ENCODE data around the gene PLCB4.

Gene PLCB4

DNA sequence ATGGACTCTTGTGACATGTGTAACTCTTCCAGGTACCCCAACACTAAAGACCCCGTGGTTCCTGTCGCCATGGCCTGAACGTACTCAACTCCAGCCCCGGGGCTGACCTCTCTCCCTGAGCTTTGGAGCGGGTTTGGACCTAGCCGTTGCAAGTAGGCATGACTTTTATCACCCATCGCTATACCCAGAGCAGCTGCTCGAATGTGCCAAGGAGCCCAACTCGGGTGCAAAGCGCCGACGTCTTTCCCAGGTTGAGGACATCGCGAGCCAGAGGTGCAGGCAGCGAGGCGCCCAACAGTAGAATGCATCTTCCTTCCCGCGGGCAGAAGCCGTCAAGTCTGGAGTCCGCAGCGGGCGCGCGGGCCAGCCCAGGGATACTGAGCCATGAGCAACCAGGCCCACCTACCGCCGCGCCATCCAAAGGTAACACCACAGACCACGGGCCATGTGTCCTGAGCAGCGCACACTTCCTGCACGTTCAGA, 439.9 kb downstream of the PLCB4 start:
- no peak for DNase-seq

DNA sequence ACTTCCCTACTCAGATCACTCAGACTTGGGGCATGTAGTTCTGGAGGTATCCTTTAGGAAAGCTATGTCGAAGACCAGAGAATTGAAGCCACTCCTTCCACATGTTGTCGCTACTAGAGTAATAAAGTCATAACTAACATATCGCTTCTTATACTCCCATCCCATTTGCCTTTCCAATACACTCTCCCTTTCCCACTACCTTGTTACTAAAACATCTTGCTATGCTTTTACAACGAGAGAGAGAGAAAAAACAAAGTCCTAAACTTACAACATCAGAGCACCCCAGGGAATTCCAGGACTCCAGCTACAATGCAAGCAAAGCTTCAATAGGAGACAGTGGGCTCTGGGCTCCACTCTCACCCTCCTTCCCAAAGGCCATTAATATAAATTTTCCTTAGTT, 440.4 kb downstream of the PLCB4 start:
- DNase-seq, result no peak

DNA sequence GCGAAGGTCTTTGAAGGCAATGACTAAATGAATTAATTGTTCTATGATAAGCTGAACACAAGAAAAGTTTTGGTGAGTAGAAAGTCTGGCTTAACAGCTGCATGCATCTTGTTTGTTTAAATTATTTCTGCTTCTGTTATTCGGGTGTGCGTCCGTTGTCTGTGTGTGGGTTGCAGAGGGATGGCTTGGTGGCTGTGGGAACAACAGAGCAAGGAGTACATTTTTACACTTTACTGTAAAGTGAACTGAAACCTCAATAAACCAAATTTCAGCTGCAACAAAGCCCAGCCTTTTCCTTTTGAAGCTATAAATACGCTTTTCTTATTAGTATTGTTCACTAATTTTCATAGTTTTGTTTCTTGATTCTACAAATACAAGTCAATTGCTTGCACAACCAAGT, 442.0 kb downstream of the PLCB4 start:
- no peak for DNase-seq

DNA sequence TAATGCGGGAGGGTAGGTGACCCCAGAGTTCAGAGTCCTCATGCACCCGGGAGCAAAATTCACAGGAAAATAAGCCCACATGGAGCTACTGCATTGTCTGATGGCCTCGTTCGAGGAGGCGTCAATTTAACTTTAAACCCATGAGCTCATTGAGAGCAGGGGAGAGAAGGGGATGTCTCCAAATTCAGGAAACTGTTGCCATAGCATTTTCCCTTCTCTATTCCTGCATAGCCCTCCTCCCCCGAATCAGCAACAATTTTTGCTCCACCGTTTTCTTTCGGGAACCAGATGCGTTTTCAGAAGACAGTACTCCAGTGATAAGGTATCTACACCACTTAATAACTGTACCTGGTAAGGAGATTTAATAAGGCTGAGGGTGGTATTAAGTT, 445.2 kb downstream of the PLCB4 start:
- no peak for DNase-seq

DNA sequence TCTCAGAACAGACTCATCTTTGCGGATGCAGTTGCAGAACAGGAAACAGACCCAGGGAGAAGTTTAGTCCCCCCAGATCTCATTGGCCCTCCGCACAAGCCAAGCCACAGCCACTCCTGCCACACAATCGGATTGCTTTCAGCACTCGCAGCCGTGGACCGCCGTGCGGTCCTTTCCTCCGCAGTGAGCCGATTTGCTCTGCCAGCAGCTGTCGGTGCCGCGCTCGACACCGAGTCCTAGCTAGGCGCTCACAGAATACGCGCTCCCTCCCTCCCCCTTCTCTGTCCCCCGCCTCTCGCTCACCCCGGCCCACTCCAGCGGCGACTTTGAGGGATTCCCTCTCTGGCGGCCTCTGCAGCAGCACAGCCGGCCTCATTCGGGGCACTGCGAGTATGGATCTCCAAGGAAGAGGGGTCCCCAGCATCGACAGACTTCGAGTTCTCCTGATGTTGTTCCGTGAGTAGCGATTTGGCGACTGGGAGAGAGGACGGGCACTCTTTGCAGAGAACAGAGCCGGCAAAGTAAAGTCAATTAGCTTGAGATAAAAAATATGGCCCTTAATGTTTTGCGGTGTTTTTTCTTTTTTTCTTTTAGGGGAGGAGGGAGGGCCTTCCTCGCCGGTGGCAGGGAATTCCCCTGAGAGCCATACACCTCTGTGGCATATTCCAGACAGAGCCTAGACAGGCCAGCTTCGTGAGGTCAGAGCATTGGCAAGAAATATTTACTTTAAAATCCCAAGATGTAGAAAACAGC, 445.8 kb downstream of the PLCB4 start, which contains the start of gene LAMP5:
TSS of gene LAMP5 (plus strand) at position 130 of the 753 bp plus-strand sequence. CDS start at position 393, 263 bp downstream.
- DNase-seq, result no peak

DNA sequence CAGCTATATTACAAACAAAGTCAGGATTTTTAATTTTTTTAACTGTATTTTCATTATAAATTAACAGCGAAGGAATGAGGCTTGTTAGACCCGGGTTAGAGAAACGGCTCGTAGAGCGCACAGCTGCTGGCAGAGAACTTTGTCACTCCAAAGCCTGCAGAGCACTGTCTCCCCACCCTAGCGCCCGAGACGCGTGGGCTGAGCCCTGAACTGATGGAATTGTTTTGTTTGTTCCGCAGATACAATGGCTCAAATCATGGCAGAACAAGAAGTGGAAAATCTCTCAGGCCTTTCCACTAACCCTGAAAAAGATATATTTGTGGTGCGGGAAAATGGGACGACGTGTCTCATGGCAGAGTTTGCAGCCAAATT, 446.3 kb downstream of the PLCB4 start:
- DNase-seq, result no peak

DNA sequence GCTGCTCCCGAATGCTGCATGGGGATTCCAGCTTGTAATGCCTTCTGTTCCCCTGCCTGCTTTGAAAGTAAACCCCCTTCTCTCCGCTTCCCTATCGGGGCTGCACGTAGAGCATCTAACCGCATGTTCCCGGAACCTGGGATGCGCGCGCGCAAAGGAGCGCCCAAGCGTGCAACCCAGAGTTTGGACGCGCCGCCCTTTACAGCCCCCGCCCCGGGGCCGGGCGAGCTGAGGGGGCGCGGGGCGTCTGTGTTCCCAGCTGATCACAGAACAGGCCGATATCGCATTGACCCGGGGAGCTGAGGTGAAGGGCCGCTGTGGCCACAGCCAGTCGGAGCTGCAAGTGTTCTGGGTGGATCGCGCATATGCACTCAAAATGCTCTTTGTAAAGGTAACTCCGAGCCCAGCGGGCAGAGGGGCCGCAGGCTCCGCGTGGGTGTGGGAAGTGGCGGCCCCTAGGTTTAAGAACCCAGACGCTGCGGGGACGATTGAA, 446.9 kb downstream of the PLCB4 start:
- DNase-seq, result no peak

DNA sequence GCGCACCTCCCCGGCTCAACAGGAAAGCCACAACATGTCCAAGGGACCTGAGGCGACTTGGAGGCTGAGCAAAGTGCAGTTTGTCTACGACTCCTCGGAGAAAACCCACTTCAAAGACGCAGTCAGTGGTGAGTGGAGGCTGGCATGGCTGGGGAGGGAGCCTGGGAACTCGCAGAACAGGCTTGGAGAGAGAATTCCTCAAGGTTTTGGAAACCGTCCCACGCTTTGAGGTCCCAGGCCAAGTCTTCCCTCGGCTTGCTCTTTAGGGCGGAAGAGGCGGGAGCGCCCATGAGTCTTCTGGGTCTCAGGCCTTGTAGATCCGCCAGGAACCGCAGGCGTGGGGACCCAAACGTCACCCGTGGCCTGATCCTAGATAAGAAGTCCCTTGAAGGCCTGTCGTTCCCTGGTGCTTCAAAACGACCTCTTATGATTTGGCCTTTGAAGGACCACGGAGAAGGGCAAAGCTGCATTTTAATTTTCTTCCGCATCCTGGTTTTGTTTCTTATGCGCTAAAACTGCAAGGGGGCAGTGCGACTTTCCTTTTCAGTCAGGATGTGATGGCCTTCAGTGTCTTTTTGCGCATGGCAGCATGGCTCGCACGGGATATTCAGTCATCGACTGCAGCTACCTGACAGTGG, 447.5 kb downstream of the PLCB4 start:
- no peak for DNase-seq

DNA sequence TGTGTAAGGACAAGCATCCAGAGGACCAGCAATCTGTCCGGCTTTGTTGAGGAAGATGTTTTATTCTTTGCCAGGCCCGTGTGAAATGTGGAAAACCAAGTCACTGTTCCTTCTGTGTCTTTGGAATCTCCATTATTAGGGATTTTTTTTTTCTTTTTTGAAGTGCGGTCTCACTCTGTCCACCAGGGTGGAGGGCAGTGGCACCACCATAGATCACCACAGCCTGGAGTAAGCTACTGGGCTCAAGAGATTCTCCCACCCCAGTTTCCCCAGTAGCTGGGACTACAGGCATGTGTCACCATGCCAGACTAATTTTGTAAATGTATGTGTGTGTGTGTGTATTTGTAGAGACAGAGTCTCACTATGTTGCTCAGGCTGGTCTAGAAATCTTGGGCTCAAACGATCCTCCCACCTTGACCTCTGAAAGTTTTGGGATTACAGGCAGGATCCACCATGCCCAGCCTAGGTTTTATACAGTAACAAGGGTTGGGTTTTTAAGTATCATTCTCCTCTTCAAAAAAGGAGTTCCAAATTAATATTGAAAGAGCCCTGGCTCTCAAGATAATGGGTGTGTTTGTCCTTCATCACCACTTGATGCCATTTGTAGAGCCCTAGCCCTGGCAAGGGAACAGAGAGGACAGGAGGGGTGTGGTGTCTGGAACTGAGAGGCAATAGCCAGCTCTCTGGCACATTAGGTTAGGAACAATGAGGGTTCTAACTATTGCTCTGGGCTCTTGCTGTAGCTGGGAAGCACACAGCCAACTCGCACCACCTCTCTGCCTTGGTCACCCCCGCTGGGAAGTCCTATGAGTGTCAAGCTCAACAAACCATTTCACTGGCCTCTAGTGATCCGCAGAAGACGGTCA, 448.6 kb downstream of the PLCB4 start:
- DNase-seq, result no peak

DNA sequence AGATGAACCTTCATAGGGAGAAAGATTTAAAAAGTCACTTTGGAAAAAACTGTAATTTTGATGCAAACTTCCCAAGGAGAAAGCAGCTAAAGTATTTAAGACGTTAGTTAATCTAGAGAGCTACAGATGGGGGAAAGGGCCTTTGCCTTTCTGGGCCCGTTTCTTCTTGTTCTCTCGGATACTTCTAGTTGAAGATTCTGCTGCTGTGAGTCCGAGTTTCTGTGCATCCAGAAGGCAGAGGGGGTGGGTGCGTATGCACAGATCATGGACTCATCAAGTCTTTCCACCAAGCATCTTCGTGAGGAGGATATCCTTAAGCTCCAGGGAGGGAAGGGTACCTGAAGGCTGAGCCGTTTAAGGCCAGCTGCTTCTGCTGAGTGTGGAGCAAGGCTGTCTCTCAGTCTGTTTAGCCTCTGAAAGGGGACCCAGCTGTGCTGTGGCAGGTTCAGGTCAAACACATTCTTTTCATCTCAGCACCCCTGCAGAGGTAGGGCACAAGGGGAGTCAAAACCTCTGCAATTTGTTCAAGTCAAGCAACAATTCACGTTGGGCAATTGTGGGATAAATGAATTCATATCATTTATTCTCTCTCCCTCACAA, 449.8 kb downstream of the PLCB4 start:
- no peak for DNase-seq

DNA sequence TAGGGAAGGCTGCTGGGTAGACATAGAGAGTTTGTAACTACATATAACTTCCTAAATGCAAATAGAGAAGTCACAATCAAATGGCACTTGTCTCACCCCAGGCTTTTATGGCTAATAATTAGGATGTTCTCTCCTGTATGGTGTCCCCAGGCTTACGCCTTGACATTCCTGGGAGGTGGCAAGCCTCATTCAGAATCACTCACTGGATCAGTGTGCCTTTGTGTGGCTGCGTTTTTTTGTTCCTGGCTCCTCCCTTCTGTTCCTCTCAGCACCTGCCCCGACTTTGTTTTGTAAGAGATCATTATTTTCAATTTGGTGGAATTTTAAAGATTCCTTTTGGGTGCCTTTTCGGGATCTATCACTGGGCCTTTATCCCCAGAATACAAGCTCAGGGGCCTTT, 451.2 kb downstream of the PLCB4 start:
- no peak for DNase-seq

DNA sequence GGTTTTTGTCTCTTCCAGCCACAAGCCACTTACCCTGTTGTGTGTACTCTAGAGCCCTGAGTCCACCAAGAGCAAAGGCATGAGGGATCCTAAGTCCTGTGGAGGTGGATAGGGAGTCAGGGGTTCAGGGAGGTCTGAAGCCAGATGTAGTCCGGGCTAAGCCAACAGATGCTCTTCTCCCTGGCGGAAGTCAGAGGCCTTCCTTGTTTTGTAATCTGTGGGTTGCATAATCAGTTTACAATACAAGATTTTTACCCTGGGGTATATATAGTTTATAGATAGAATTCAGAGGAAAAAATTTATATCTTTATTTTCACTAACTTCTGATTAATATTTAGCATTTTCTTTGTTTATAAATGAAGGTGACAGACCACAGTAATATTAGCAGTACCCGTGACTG, 454.7 kb downstream of the PLCB4 start:
- no peak for DNase-seq

All from stimulated activated CD4-positive, alpha-beta T cell treated with anti-CD3 and anti-CD28 coated beads, Interleukin-2, amount 100 ng/mL, for 24 hours (primary cell).